A673 (cell line): Measurements from ENCODE around the gene ARSG. TPM values are rescaled to one million over a fixed set of nuclear protein-coding genes. Genes with fewer than 3 reads are reported as not detected.
"Not testable (repeated sequence)": the region's sequence is repeated elsewhere in the genome, so short reads cannot be mapped to it uniquely, and the experiment has no call there.

Experiments
- BruUV-seq: library from RNA; stranded (reverse); fragments of 400-500 nt; replicated peaks from 2 replicates; lab custom pipeline; 2021; lab: Mats Ljungman, UMichigan
- CTCF ChIA-PET: fragments of 300-600 bp; sonication (Branson Sonifier 250); formaldehyde crosslinking; loops from one replicate; lab custom pipeline; 2022; ENCODE audit warnings: antibody characterized with exemption; lab: Charles Lee
- POLR2A ChIA-PET: fragments of 300-600 bp; sonication (Branson Sonifier 250); formaldehyde crosslinking; loops from one replicate; lab custom pipeline; 2022; ENCODE audit warnings: antibody characterized with exemption; ENCODE audit not compliant: low non-redundant PET; lab: Charles Lee
- DNase-seq: peaks from one replicate; pipeline ENCODE4 v3.0.0-alpha.2; 2015; ENCODE audit warnings: low spot score
- H3K27ac ChIP-seq: fragments of 200-600 bp; sonication (generic); 2 replicates; pipeline ENCODE4 v1.5.1; 2016; ENCODE audit warnings: mixed run types, low read depth, mild to moderate bottlenecking, mixed read lengths, antibody characterized with exemption, low read length; ENCODE audit not compliant: poor library complexity, severe bottlenecking
- H3K27me3 ChIP-seq: fragments of 200-600 bp; sonication (generic); replicated peaks from 2 replicates; pipeline ENCODE4 v1.6.1; 2017; ENCODE audit warnings: mixed run types, low read depth, mild to moderate bottlenecking, mixed read lengths, antibody characterized with exemption, low read length; ENCODE audit not compliant: insufficient read depth, poor library complexity
- H3K36me3 ChIP-seq: fragments of 200-600 bp; sonication (generic); 2 replicates; pipeline ENCODE4 v1.6.1; 2016; ENCODE audit warnings: mixed run types, mild to moderate bottlenecking, mixed read lengths, antibody characterized with exemption, low read length; ENCODE audit not compliant: insufficient read depth, poor library complexity, severe bottlenecking
- H3K4me1 ChIP-seq: fragments of 200-600 bp; sonication (generic); 2 replicates; pipeline ENCODE4 v1.6.1; 2017; ENCODE audit warnings: mixed run types, mild to moderate bottlenecking, mixed read lengths, antibody characterized with exemption, low read length; ENCODE audit not compliant: insufficient read depth, poor library complexity, severe bottlenecking
- H3K4me3 ChIP-seq: fragments of 200-600 bp; sonication (generic); 2 replicates; pipeline ENCODE4 v1.5.1; 2016; ENCODE audit warnings: low read depth, mixed run types, mild to moderate bottlenecking, mixed read lengths, low read length; ENCODE audit not compliant: poor library complexity, severe bottlenecking
- H3K9me3 ChIP-seq: fragments of 200-600 bp; sonication (generic); 2 replicates; pipeline ENCODE4 v1.6.1; 2016; ENCODE audit warnings: mixed run types, low read depth, mild to moderate bottlenecking, mixed read lengths, antibody characterized with exemption, low read length; ENCODE audit not compliant: poor library complexity, severe bottlenecking
- EZH2 ChIP-seq: fragments of 200-600 bp; sonication (generic); IDR thresholded peaks from 2 replicates; pipeline ENCODE4 v1.6.1; 2017; ENCODE audit warnings: borderline replicate concordance, low read depth, mild to moderate bottlenecking, mixed read lengths, antibody characterized with exemption, low read length; ENCODE audit not compliant: poor library complexity, severe bottlenecking
- intact Hi-C: fragments of 100-400 bp; cut with micrococcal nuclease; formaldehyde crosslinking; loops from one replicate; pipeline ENCODE4 v1.10.0; 2022; ENCODE audit not compliant: unreplicated experiment
- total RNA-seq: library from RNA; stranded (reverse); gene quantifications from 2 replicates; pipeline ENCODE4 v1.2.3, GENCODE V29; 2021
- TF ChIP-seq, protein P1 (sequence below): fragments of 300-800, 200-600 bp; sonication (generic); conservative IDR thresholded peaks from 2 replicates; pipeline ENCODE4 v1.5.1; 2017; ENCODE audit warnings: low read depth, mild to moderate bottlenecking, antibody characterized with exemption, low read length, moderate library complexity, mixed read lengths

ARSG gene
- total RNA-seq, 1 experiment from 2014 or later = 1.0 TPM

DNA sequence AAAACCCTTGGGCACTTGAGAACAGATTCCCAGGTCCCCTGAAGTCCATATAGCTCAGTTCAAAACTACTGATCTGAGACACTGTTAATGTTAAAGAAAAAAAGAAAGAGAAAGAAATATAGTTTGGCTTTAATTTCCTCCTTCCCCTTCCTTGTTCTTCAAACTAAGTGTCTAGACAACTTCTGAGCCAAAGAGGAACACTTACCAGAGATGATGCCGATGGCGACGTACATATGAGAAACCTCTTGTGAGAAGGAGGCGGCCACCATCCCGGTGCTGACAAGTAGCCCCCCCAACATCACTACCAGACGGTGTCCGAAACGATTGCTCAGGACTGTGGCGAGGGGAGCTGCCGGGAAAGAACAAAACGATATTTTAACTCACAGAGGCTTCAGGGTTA is 17.6 kb upstream of the ARSG start:
- Histone ChIP-seq H3K4me1 (no peaks in the 10 kb centered on the region), H3K4me3 (no peak overlapping the region), H3K27ac (no peak overlapping the region), H3K9me3 (peaks cover 7% of the 10 kb centered on the region), H3K36me3 (no peaks in the 10 kb centered on the region), H3K27me3 (no peaks in the 10 kb centered on the region)
- DNase-seq = no peak
- BruUV-seq = no TSS peak
- intact Hi-C loops = no loop called here
- CTCF ChIA-PET = no interaction called here
- POLR2A ChIA-PET = no interaction called here
- TF ChIP-seq, protein P1, sequence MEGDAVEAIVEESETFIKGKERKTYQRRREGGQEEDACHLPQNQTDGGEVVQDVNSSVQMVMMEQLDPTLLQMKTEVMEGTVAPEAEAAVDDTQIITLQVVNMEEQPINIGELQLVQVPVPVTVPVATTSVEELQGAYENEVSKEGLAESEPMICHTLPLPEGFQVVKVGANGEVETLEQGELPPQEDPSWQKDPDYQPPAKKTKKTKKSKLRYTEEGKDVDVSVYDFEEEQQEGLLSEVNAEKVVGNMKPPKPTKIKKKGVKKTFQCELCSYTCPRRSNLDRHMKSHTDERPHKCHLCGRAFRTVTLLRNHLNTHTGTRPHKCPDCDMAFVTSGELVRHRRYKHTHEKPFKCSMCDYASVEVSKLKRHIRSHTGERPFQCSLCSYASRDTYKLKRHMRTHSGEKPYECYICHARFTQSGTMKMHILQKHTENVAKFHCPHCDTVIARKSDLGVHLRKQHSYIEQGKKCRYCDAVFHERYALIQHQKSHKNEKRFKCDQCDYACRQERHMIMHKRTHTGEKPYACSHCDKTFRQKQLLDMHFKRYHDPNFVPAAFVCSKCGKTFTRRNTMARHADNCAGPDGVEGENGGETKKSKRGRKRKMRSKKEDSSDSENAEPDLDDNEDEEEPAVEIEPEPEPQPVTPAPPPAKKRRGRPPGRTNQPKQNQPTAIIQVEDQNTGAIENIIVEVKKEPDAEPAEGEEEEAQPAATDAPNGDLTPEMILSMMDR = no peak
- TF ChIP-seq EZH2 = no peak

DNA sequence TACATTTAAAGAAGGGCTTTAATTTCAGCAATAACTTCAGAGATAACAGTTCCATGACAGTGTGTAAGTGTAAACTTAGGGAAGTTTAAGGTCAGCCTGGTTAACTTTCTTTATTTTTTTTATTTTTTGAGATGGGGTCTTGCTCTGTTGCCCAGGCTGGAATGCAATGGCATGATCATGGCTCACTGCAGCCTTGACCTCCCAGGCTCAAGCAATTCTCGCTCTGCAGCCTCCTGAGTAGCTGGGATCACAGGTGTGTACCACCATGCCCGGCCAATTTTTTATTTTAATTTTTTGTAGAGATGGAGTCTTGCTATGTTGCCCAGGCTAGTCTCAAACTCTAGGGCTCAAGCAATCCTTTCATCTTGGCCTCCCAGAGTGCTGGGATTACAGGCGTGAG is 15.0 kb upstream of the ARSG start:
- POLR2A ChIA-PET, H3K27me3 ChIP-seq: not testable (repeated sequence)

DNA sequence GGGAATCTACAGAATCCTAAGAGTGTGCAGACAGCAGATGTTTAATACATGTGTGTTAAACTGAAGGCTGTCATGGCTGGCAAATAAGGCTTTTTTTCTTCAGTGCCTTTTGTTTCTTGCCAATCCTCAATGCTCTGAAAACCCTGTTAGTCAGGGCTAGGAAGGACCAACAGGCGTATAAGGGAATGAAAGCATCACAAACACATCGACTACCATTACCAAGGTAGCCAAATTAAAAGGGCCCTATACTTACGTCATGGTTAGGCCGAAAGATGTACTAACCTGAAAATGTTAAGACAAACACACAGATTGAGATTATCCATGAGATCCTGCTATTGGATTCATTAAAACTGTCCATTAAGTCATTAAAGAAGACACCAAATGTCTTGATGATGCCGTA is 13.5 kb upstream of the ARSG start:
- TF ChIP-seq EZH2 = no peak
- TF ChIP-seq, protein P1 = no peak
- H3K27me3 ChIP-seq = no peaks in the 10 kb centered on the region
- CTCF ChIA-PET = no interaction called here
- H3K9me3 ChIP-seq = peaks cover 7% of the 10 kb centered on the region
- POLR2A ChIA-PET = no interaction called here
- intact Hi-C loops = no loop called here
- DNase-seq = no peak
- no peaks in the 10 kb centered on the region for H3K4me1 ChIP-seq
- no peaks in the 10 kb centered on the region for H3K36me3 ChIP-seq
- H3K4me3 ChIP-seq = no peak overlapping the region
- no TSS peak for BruUV-seq
- H3K27ac ChIP-seq = no peak overlapping the region

More for the DNA sequence above, 15.0 kb upstream of the ARSG start:
- H3K4me3 ChIP-seq, H3K27ac ChIP-seq, BruUV-seq, DNase-seq, H3K9me3 ChIP-seq, intact Hi-C loops, H3K4me1 ChIP-seq, H3K36me3 ChIP-seq, CTCF ChIA-PET: not testable (repeated sequence)

DNA sequence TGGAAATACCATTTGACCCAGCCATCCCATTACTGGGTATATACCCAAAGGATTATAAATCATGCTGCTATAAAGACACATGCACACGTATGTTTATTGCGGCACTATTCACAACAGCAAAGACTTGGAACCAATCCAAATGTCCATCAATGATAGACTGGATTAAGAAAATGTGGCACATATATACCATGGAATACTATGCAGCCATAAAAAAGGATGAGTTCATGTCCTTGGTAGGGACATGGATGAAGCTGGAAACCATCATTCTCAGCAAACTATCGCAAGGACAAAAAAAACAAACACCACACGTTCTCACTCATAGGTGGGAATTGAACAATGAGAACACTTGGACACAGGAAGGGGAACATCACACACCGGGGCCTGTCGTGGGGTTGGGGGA is 9.3 kb upstream of the ARSG start:
- CTCF ChIA-PET, H3K27ac ChIP-seq, H3K4me1 ChIP-seq, intact Hi-C loops, H3K4me3 ChIP-seq, BruUV-seq, POLR2A ChIA-PET, H3K27me3 ChIP-seq, H3K9me3 ChIP-seq, DNase-seq, H3K36me3 ChIP-seq: not testable (repeated sequence)
